Fibroblast of mammary gland (primary cell): Measurements from ENCODE around the gene COL23A1.
A peak's percentile ranks its signal among the peaks of the same experiment; 100 is the strongest.

ENCODE experiments used
- DNase-seq: peaks from one replicate; pipeline ENCODE4 v3.0.0-alpha.2; 2010; ENCODE audit warnings: low read depth
- H3K4me3 ChIP-seq: 2 replicates; pipeline ENCODE4 v1.5.1; 2011; ENCODE audit warnings: low read depth, mild to moderate bottlenecking, low read length, moderate library complexity; ENCODE audit not compliant: control insufficient read depth
- TF ChIP-seq, protein P1 (sequence below): conservative IDR thresholded peaks from 2 replicates; pipeline ENCODE4 v1.5.1; 2011; ENCODE audit warnings: low read depth, low read length, inconsistent platforms; ENCODE audit not compliant: control insufficient read depth, insufficient read depth

Gene COL23A1

DNA sequence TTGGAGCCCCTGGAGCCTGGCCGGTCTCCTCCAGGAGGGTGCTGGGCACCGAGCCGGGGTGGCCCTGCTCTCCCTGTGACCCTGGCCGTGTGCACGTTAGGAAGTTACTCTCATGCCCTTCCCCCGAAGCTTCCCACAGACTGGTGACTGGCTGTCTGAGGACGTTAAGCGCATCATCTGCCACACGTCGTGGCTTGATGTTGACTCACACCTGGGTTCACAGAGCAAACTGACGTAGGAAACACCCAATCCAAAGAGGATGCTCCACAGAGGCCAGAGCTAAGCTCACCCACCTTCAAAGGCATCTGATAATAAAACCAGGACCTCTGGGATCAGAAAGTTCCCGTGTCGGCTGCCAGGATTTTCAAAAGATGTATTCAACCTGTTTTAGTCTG is 204.7 kb downstream of the COL23A1 start:
- DNase-seq, result peak; percentile 8
- TF ChIP-seq, protein P1, sequence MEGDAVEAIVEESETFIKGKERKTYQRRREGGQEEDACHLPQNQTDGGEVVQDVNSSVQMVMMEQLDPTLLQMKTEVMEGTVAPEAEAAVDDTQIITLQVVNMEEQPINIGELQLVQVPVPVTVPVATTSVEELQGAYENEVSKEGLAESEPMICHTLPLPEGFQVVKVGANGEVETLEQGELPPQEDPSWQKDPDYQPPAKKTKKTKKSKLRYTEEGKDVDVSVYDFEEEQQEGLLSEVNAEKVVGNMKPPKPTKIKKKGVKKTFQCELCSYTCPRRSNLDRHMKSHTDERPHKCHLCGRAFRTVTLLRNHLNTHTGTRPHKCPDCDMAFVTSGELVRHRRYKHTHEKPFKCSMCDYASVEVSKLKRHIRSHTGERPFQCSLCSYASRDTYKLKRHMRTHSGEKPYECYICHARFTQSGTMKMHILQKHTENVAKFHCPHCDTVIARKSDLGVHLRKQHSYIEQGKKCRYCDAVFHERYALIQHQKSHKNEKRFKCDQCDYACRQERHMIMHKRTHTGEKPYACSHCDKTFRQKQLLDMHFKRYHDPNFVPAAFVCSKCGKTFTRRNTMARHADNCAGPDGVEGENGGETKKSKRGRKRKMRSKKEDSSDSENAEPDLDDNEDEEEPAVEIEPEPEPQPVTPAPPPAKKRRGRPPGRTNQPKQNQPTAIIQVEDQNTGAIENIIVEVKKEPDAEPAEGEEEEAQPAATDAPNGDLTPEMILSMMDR, result no peak
- no peak overlapping the region for H3K4me3 ChIP-seq

DNA sequence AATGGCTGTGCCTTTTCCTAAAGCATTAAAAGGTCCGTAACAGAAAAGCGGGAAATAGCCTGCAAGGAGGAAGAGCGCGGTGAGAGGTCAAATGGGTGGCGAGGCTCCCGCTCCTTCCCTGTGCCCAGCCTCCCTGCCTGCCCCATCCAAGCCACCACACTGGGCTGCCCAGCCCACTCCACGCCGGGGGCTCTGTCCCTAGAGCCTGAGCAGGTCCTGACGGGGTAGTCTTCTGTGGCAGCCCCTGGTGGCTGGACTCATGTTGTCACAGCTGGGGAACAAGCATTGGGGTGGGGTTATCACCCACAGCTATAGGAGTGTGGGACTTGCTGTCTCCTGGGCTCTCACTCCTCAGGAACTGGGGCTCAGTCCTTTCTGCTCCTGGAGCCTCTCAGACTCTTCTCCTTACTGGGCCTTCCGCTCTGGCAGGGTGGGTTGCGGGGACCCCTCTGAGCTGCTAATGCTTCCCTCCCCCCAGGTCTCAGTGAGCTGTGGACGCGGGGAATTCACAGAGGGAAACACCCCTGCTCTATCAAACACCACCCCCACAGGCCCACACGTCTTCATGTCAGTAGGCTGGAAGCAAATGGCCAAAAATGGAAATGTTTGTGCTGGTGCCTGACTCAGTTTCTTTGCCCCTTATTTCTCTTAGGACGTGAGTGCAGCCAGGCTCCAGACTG is 205.2 kb downstream of the COL23A1 start:
- no peak for DNase-seq
- TF ChIP-seq, protein P1, result no peak
- H3K4me3 ChIP-seq, result no peak overlapping the region

DNA sequence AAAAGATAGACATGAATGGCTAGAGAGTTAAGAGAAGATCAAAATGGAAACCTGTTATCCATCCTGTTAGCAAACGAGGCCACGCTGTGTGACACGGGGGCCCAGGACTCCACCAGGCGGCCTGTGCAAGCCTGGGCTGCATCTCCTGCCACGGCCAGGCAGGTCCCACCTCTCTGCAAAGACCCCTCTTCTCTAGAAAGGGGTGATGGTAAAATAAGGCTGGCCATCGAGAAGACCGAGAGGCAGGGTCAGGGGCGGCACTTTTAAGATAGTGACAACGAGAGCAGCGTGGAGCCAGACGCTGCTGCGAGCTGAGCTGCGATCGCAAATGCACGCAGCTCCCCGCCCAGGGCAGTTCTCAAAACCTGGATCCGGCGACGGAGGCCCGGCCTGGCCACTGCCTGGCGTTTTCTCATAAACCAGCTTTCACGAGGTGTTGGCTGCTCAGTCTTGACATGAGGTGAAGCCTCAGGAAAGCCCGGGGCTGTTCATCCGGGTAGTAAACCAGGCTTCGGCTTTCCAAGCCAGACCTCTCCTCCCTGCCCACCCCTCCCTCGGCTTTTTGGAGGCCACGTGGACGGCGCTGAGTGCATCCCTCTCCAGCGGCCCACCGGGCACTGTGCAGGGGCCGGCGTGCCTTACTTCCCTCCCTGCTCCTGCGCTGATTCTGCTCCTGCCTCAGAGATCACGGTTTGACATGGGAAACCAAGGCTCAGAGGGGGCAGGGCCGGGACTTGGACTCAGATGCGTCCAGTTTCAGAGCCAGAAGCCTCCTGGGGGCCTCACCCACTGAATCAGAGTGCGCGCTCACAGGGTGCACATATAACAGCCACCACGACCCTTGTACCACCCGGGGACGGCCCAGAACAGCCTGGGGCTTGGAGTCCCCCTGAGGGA is 206.0 kb downstream of the COL23A1 start:
- no peak overlapping the region for H3K4me3 ChIP-seq
- TF ChIP-seq, protein P1, result no peak
- no peak for DNase-seq

DNA sequence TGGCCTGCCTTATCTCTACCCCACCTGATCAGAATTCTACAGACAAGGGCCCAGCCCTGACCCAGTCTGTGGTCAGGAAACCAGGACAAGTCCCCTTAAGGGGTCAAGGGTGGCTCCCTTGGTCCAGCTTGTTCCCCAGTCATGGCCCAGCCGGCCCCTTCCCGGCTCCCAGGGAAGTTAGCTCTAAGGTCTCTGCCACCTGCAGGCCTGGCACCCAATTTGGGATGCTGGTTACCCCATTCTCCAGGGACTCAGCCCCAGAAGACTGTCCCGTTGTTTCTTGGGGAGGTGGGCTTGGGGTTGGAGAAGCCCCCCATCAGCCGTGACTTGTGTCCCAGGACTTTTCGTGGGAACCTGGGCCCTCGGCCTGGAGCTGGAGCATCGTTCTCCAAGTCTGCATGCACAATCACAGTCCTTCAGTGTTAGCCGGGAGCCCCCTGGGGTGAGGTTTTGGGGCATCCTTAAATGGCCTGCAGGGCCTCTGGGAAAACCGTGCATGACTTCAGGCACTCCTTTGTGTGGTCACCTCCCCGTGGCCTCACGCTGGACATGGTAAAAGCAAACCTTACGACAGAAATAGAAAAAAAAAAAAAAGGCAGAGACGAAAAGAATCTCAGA is 206.8 kb downstream of the COL23A1 start:
- H3K4me3 ChIP-seq, result no peak overlapping the region
- DNase-seq, result no peak
- TF ChIP-seq, protein P1, result no peak

DNA sequence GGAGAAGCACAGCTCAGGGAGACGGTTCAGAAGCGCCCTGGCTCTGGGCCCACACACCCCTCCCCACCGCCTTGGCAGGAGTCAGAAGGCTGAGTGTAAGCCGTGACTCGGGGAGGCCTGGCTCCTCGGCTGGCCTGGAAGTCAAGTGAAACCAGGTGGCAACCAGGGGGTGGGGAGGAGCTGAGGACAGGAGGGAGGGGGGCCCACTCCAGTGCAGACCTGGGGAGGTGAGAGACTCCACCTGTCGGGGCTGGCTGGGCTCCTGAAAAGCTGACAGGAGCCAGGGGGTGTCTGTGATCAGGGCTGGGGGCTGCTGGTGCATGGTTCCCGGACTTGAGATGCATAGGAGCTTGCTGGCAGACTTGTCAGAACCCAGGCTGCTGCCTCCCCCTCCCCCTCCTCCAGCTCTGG is 207.4 kb downstream of the COL23A1 start:
- TF ChIP-seq, protein P1, result no peak
- H3K4me3 ChIP-seq, result no peak overlapping the region
- DNase-seq, result no peak

DNA sequence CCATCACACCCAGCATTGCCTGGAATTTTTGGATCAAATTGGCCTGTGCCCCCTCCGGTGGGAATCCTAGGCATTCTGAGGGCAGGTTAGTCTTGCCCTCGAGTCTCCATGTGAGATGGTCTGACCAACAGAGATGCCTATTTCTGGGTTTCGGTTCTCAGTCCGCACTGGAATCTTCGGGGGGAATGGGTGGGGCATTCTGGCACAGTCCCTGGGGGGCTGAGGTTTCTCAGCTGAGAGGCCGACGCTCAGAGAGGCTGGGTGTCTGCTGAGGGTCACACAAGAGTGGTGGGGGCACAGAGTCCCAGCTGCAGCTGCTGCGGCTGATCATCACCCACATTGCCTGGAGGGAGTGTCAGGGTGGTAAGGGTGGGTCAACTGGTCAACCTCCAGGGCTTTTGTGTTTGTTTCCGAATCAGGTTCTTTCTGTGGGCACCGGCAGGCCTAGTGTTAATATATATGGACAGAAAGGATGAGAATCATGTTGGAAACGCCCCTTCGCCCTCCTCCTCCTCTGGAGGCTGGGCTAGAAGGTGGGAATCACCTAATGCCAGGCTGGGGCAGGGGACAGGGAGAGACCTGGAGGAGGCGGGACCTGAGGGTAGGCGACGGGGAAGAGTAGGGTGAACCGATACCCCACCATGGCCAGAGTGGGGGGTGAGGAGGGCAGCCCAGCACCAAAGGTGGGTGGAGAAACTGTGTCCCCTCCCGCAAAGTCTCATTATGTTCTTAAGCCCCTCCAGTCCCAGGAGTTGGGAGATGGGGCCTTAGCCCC is 208.1 kb downstream of the COL23A1 start:
- TF ChIP-seq, protein P1, result no peak
- no peak for DNase-seq
- H3K4me3 ChIP-seq, result no peak overlapping the region
